Tracheal epithelial cell (primary cell): ENCODE measurements around the gene ARF4. TPM values are rescaled to one million over a fixed set of nuclear protein-coding genes. Genes with fewer than 3 reads are reported as not detected.

ENCODE experiments used
- total RNA-seq: library from RNA; depleted of rRNA; stranded (reverse); fragments of >200 nt; gene quantifications from 2 replicates; pipeline ENCODE4 v1.2.1, GENCODE V29; 2014

The ARF4 gene
- 68.6 and 130 TPM in 2 replicates for total RNA-seq

DNA sequence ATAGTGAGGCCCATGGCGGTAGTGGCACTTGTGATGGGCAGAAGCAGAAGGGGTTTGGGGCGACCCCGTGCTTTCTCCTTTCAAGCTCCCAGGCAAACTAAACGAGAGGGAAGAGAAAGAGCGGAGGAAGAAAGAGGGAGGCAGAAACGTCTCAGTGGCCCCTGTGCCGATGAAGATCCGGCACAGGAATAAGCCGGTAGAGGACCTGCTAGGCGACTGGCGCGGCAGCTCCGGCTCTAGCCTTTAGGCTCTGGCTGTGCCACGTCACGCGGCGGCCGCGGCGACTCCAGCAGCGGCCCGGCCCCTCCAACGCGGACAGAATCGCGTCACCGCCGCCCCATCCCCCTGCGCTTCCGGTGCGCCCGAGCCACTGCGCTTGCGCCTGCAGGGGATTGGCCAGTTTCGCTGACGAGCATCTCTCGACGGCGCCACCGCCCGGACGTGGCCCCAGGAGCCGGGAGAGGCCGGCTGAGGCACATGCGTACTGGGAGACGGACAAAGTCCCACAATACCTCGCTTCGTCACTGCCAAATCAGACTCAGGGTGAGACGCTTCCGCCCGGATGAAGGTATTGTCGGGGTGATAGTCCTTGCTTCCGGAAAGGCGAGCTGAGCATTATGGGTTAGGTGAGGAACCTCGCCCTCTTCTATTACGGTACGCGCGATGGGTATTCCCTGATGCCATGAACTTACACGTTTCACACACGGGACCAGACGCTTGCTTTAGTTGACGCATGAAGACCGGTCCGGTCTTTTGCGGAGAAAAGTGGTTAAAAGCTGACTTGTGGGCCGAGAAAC lies at the start of gene ARF4:
TSS of gene ARF4 (minus strand) at position 218 of the 797 bp plus-strand sequence. CDS start at position 14, 204 bp downstream.

DNA sequence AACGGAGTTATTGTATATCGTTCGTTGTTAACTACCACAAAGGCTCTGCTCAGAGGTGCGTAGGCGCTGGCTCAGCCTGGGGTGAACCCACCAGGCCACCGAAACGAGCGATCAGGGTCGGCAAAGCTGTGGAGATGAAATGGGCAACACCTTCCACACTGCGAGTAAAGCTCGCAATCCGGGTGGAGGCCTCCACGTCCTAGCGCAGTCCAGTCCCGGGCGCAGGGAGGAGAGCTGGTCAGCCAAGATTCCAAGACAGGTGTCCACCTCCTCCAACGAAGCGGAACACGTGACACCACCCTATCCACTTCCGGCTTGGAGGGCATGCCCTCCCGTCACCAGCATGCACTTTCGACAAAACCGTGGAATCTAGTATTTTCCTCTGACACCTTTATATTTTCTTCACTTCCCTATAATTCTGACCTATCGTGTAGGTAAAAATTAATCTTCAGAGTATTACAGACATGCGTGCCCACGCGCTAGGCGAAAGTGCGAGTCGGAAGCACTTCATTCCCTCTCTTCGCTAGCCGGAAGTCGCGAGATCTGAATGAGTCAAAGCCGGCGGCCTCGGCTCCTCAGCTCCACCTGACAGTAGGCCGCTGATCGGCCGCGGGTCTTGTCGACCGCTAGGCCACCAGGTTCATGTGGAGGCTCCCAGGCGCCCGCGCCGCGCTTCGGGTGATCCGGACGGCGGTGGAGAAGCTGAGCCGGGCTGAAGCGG lies 41.2 kb downstream of the ARF4 start, which contains the start of gene PDE12:
TSS of gene PDE12 (plus strand) at position 537 of the 721 bp plus-strand sequence. CDS start at position 643, 106 bp downstream.

DNA sequence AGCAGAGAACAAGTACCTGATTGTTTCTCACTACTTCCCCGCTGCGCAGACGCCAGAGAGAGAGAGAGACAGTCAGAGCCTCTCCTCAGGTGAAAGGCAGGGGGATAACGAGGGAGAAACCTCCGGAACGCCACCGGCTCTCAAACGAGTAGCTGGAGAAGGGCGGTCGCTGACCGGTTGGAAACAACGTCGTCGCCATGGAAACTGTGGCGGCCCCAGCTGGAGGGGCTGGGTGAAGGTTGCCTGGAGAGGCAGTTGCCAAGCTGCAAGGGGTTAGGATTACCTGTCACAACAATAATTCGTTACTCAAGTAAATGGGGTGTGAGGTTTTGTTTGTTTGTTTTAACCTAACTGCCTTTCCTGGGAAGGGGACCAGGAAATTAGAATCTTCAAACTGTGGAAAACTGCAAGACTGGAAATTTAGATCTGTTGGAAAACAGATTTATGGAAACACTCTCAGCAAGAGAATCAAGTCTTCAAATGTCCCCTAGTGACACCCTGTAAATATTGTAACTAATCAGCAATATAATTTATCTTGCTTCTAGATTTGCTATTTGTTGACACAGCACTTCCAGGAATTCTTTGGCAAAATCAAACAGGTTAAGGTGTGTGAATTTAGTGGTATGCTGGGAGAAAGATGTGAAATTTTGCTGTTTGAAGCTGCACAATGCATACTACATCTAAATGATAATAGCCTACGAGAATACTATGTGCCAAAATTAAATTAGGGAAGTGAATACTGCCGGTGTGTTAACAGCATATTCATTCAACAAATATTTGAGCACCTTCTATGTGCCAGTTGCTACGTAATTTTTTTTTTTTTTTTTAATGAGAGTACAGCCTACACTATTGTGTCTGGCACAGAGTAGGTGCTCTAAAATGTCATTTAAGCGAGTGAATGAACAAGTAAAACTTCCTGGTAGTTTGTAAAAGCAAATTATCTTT lies 52.7 kb downstream of the ARF4 start, which contains the start of gene DNAH12:
TSS of gene DNAH12 (minus strand) at position 164 of the 945 bp plus-strand sequence. CDS start 1,474 bp downstream, outside the sequence.

Other genes with a start within 250 kb of the ARF4 start
- under 0.01 TPM in 2 replicates for gene DNAH12, start 53.0 kb downstream of the ARF4 start, total RNA-seq
- gene PDE12, start 41.1 kb downstream of the ARF4 start, total RNA-seq = 18.8 and 25.8 TPM in 2 replicates
- gene DENND6A, start 95.7 kb upstream of the ARF4 start, total RNA-seq = 21.2 and 26.9 TPM in 2 replicates
- gene SLMAP, start 159.0 kb upstream of the ARF4 start, total RNA-seq = 52.0 and 59.5 TPM in 2 replicates